ENCODE data around the gene DNMT3A.

The DNMT3A gene

DNA sequence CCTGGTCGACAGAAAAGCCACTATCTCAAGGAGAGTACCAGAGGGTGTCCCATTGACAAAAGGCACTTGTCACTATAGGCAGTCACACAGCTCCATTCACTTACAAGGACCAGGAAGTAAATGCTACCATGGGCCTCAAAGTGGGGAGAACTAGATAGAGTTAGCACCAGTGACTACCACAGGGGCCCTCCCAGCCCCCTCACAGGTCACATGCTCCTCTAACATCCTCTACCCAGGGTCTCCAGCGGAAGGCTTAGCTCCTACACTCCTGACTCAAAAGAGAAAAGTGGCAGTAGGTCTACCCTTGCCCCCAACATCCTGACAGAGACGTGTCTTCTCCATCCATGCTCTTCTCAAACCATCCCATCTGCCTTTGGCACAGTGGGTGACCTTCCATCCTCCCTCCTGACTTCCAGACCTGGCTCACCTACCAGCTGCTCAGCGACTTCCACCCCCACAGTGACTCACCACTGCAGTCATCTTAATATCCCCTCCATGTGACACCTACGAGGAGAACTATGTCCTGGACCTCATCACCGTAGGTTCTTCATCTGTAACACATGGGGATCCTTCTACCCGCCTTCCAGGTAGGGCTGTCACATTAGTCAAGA lies 5.6 kb upstream of the DNMT3A start:
- DNase-seq (ENCODE audit: low read depth), result no peak
- TF ChIP-seq, protein P1, sequence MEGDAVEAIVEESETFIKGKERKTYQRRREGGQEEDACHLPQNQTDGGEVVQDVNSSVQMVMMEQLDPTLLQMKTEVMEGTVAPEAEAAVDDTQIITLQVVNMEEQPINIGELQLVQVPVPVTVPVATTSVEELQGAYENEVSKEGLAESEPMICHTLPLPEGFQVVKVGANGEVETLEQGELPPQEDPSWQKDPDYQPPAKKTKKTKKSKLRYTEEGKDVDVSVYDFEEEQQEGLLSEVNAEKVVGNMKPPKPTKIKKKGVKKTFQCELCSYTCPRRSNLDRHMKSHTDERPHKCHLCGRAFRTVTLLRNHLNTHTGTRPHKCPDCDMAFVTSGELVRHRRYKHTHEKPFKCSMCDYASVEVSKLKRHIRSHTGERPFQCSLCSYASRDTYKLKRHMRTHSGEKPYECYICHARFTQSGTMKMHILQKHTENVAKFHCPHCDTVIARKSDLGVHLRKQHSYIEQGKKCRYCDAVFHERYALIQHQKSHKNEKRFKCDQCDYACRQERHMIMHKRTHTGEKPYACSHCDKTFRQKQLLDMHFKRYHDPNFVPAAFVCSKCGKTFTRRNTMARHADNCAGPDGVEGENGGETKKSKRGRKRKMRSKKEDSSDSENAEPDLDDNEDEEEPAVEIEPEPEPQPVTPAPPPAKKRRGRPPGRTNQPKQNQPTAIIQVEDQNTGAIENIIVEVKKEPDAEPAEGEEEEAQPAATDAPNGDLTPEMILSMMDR (conservative IDR thresholded peaks at IDR 0.05; ENCODE audit: low read length), result no peak
- H3K4me3 ChIP-seq (ENCODE audit: low read length), result no peak overlapping the region

DNA sequence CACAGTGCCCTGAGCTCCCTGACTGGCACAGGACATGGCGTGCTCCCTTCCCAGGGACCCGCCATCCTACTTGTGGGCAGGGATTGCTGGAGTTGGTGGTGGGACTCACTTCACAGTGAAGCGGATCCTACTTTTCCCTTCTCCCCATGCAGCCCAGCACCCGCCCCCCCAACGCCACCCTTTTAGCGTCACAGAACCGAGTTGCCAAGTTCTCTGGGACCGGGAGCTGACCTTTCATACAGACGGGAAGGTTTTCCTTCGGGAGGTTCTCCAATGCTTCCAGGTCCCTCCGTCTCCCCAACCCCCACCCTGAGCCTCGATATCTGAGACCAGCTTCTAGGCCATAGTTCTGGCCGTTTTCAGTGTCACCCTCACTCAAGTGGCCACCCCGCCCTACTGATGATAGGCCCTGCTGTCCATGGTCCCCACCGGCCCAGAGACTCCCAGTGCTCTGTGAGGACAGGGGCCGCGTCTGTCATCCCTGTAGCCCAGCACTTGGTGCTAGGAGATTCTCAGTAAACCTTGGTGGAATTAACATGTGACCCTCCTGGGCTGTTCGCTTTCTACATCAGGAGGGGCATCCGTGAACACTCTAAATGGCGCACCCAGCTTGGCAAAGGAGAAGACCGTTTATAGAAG lies 1.6 kb upstream of the DNMT3A start:
- DNase-seq (ENCODE audit: low read depth), result no peak
- TF ChIP-seq, protein P1 (conservative IDR thresholded peaks at IDR 0.05; ENCODE audit: low read length), result no peak
- no peak overlapping the region for H3K4me3 ChIP-seq (ENCODE audit: low read length)

DNA sequence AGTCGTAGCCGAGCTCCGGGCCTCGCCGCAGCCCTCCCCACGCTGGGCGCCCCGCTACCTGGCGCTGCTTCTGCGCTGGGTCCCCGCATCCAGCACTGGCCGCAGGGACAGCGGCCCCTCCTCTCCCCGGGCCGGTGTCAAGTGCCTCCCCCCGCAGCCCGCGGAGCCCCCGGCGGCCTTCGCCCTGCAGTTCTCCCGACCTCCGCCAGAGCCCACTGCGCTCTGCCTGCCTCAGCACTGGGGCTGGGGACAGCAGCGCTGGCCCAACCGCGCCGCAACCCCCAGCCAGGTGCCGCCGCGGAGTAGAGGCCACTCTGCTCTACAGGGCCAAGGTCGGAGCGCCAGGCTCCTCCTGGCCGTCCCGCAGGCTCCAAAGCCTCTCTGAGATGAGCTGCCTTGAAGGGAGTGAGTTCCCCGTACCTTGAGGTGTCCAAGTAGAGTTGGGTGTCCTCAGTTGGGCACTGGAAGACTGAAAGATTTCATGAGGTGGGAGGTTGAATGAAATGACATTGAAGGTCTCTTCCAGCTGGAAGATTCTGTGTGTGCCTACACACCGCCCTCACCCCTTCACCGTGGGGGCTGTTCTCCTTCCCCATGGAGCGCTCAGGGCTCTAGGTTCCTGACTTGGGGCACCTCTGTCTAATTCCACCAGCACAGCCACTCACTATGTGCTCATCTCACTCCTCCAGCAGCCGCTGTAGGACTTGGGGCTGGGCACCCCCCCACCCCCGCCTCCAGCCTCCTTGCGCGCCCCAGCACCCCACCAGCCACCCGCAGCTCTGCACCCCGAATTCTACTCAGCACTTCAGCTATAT lies 854 bp upstream of the DNMT3A start:
- DNase-seq (ENCODE audit: low read depth), result peak; percentile 69
- TF ChIP-seq, protein P1 (conservative IDR thresholded peaks at IDR 0.05; ENCODE audit: low read length), result peak; percentile 68
- peak overlapping the region; percentile 53 for H3K4me3 ChIP-seq (ENCODE audit: low read length)

DNA sequence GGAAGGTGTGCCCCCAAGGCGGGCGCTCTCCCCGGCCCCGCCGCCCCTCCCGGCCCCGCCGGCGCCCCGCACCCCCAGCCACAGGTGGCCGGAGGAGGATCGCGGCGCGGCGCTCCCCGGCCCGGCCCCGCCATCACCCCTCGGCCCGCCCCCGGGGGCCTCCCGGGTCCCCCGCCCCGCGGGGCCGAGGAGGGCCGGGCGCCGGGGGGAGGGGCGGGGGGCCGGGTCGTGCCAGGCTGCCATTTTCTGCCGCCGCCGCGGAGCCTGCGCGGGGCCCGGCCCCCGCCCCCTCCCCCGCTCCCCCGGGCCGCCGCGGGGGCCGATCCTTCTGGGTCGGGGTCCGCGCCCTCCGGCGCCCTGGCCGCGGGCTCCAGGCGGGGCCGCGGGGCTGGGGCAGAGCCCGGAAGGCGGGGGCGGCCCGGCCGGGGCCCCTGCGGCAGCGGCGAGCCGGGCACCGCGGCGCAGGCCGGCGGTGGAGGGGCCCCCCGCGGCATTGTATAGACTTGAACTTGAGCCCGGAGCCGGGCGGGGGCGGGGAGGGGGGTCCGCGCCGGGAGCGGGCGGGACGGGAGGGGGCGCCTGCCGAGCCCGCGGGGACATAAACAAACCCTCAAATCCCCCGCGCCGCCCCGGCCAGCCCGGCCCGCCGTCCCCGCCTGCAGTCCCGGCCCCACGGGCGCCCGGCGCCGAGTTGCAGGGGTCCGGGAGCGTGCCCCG lies 556 bp downstream of the DNMT3A start:
- no peak for DNase-seq (ENCODE audit: low read depth)
- TF ChIP-seq, protein P1 (conservative IDR thresholded peaks at IDR 0.05; ENCODE audit: low read length), result no peak
- peak overlapping the region; percentile 62 for H3K4me3 ChIP-seq (ENCODE audit: low read length)

DNA sequence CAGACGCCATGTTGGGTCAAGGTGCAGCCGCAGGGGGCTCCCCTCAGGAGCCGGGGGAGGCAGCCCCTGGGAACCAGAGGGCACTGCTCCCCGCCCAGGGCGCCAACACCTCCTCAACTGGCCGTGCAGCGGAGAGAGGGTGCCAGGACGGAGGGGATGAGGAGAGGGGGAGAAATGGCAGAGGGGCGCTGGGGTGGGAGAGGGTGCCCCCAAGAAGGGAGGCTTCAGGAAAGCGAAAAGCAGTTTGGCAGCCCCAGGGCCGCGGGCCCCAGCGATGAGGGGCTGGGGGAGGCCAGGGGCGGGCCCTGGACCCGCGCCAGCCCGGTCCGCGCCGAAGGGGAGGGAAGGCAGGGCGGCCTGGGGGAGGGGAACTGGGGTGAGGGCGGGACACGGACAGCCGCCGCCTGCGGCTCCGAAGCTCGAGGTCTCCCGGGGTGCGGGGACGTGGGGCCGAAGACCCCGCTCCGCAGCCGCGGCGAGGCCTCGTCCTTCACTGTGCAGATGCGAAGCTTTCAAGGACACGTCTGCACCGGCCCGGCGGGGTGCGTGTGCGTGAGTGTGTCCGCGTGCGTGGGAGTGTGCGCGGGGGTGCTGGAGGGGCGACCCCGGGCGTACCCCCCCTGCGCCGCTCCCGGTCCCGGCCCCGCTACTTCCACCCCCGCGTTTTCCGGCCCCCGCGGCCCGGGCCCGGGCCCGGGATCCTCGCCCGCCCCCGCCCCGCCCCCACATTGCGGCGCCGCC lies 1.4 kb downstream of the DNMT3A start:
- H3K4me3 ChIP-seq (ENCODE audit: low read length), result peak overlapping the region; percentile 62
- no peak for DNase-seq (ENCODE audit: low read depth)
- TF ChIP-seq, protein P1 (conservative IDR thresholded peaks at IDR 0.05; ENCODE audit: low read length), result no peak

DNA sequence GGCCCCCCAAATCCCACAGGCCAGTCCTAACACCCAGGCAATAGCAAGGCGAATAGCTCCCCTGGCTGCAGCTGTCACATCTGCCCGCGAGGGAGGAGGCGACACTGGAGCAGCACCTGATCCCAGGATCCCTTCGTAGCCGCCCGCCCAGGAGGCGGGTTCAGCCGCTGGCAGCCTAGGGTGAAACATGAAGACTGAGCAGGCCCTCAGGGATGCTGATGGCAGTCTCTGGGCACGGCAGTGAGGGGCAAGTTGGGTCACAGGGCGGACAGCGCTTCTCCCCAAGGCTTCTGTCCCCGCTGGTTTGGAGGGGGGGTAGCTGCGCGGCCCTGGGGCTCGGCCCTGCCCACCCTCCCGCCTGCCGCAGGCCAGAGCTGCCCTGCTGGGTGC lies 1.9 kb downstream of the DNMT3A start:
- TF ChIP-seq, protein P1 (conservative IDR thresholded peaks at IDR 0.05; ENCODE audit: low read length), result no peak
- H3K4me3 ChIP-seq (ENCODE audit: low read length), result peak overlapping the region; percentile 62
- no peak for DNase-seq (ENCODE audit: low read depth)
